Activated CD4-positive, alpha-beta memory T cell treated with anti-CD3 and anti-CD28 coated beads for 36 hours (primary cell): ENCODE results near the gene SH2D1B. TPM values are rescaled to one million over a fixed set of nuclear protein-coding genes. Genes with fewer than 3 reads are reported as not detected.
"Not testable (repeated sequence)": the region's sequence is repeated elsewhere in the genome, so short reads cannot be mapped to it uniquely, and the experiment has no call there.

Experiments used
- CTCF ChIA-PET: fragments of 350-600 bp; sonication (Branson Sonifier 250); formaldehyde crosslinking; loops from one replicate; lab custom pipeline; 2021; ENCODE audit warnings: antibody characterized with exemption, inconsistent platforms; lab: Charles Lee
- POLR2A ChIA-PET: fragments of 350-600 bp; sonication (Branson Sonifier 250); formaldehyde crosslinking; loops from one replicate; lab custom pipeline; 2021; ENCODE audit warnings: antibody characterized with exemption; lab: Charles Lee
- DNase-seq: peaks from one replicate; pipeline ENCODE4 v3.0.0-alpha.2; 2020
- H3K27ac Mint-ChIP-seq: one replicate; pipeline ENCODE4 v1.8.0; 2021; ENCODE audit warnings: mixed read lengths
- H3K27me3 Mint-ChIP-seq: one replicate; pipeline ENCODE4 v1.8.0; 2021; ENCODE audit warnings: mixed read lengths
- H3K36me3 Mint-ChIP-seq: one replicate; pipeline ENCODE4 v1.8.0; 2021; ENCODE audit warnings: mixed read lengths
- H3K4me1 Mint-ChIP-seq: one replicate; pipeline ENCODE4 v1.8.0; 2021; ENCODE audit warnings: low read depth, mixed read lengths
- H3K4me3 Mint-ChIP-seq: one replicate; pipeline ENCODE4 v1.8.0; 2021; ENCODE audit warnings: mild to moderate bottlenecking, mixed read lengths
- H3K9me3 Mint-ChIP-seq: one replicate; pipeline ENCODE4 v1.8.0; 2021; ENCODE audit warnings: mixed read lengths
- intact Hi-C: fragments of 100-400 bp; cut with micrococcal nuclease; formaldehyde crosslinking; loops from one replicate; pipeline ENCODE4 v1.15.1; 2023
- total RNA-seq, 2 experiments: library from RNA; stranded (reverse); gene quantifications; one replicate each; pipeline ENCODE4 v1.2.3, GENCODE V29; 2021

Gene SH2D1B, protein sequence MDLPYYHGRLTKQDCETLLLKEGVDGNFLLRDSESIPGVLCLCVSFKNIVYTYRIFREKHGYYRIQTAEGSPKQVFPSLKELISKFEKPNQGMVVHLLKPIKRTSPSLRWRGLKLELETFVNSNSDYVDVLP
- not detected for total RNA-seq

DNA sequence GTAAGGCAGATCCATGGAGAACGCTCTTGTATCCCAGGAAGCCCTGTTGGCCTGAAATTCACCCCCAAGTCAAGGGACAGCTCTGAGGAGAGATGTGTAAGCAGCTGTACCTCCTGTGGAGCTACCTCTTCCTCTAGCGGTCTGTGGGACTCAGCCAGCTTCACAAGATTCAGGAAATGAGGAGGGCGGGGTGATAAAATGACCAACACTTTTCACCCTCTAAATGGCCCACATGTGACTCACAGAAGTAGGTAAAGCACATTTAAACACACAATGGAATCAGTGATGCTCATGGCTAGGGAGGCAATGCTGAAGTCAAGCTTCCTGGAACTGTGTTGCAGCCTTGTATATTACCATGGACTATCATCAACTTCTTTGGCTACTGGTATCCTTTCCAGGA is at the start of gene SH2D1B:
Gene SH2D1B (minus strand): TSS at position 135 of the 400 bp plus-strand sequence. CDS start 120 bp downstream, at position 15.
- Mint-ChIP-seq H3K4me1 (no peaks in the 10 kb centered on the region), H3K9me3 (no peaks in the 10 kb centered on the region), H3K4me3 (no peak within 1 kb of the TSS), H3K27ac (no peak within 1 kb of the TSS), H3K36me3 (no peaks in the 10 kb centered on the region), H3K27me3 (peaks cover 21% of the 10 kb centered on the region)
- DNase-seq = no peak
- POLR2A ChIA-PET = no interaction called here
- CTCF ChIA-PET = no interaction called here
- intact Hi-C loops = no loop called here

DNA sequence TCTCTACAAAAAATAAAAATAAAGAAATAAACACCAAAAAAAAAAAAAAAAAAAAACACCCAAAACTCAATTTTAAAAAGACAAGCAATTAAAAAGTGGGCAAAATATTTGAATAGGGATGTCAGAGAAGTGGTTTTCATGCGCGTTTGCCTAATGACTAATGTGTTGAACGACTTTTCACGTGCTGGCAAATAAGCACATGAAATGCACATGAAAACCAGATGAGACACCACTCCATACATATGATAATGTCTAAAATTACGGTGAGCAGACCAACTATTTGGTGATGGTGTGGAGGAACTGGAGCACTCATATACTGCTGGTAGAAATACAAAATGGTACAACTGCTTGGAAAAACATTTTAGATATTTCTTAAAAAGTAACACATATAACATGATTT is 46.3 kb upstream of the SH2D1B start:
- H3K4me1 Mint-ChIP-seq = no peaks in the 10 kb centered on the region
- intact Hi-C loops = no loop called here
- no peak overlapping the region for H3K4me3 Mint-ChIP-seq
- H3K27ac Mint-ChIP-seq = no peak overlapping the region
- H3K27me3 Mint-ChIP-seq = peaks cover 3% of the 10 kb centered on the region
- ChIA-PET POLR2A (no interaction called here), CTCF (no interaction called here)
- DNase-seq = no peak
- no peaks in the 10 kb centered on the region for H3K36me3 Mint-ChIP-seq
- H3K9me3 Mint-ChIP-seq = peaks cover 3% of the 10 kb centered on the region

DNA sequence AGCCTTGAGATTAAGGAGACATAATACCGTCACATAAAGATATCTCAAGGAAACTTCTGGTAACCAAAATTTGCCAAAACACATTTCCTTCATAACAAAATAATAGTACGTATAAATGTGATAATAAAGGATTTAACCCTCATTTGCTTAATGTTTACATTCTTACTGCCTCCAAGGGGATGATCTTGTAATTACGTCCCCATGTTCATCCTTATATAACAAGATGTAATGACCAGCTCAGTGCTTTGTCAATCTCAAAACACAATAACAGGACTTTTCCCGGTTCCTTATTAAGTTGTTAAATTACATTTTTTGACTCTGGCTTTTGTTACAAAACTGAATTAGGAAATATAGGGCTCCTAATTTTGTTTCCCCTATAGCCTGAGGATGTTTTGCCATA is 44.4 kb upstream of the SH2D1B start:
- Mint-ChIP-seq H3K36me3 (no peaks in the 10 kb centered on the region), H3K27ac (no peak overlapping the region), H3K4me3 (no peak overlapping the region), H3K27me3 (no peaks in the 10 kb centered on the region), H3K9me3 (peaks cover 3% of the 10 kb centered on the region), H3K4me1 (no peaks in the 10 kb centered on the region)
- DNase-seq = no peak
- ChIA-PET POLR2A (no interaction called here), CTCF (no interaction called here)
- intact Hi-C loops = no loop called here

DNA sequence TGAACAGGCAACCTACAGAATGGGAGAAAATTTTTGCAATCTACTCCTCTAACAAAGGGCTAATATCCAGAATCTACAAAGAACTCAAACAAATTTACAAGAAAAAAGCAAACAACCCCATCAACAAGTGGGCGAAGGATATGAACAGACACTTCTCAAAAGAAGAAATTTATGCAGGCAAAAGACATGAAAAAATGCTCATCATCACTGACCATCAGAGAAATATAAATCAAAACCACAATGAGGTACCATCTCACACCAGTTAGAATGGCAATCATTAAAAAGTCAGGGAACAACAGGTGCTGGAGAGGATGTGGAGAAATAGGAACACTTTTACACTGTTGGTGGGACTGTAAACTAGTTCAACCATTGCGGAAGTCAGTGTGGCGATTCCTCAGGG is 42.4 kb upstream of the SH2D1B start:
- POLR2A ChIA-PET, H3K4me3 Mint-ChIP-seq, H3K9me3 Mint-ChIP-seq, H3K27me3 Mint-ChIP-seq, H3K27ac Mint-ChIP-seq, intact Hi-C loops, DNase-seq, CTCF ChIA-PET, H3K4me1 Mint-ChIP-seq, H3K36me3 Mint-ChIP-seq: not testable (repeated sequence)

DNA sequence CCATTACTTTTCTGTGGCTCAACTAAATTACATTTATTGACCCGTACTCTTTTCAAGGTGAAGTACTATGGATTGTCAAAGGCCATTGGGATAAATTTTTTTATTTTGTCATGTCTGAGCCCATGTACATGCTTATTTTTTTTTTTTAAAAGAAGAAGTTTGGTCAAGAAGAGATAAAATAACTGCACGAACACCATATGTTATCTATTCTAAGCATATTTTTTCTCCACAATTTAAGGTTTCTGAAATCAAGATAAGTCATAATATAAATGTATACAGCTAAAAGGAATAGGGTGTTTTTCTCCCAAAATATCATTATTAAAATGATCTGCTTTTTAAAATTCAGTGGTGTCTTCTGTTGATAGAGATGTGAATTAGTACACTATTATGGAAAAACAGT is 35.0 kb upstream of the SH2D1B start:
- Mint-ChIP-seq H3K36me3 (no peaks in the 10 kb centered on the region), H3K9me3 (no peaks in the 10 kb centered on the region), H3K27ac (no peak overlapping the region), H3K27me3 (peaks cover 30% of the 10 kb centered on the region), H3K4me1 (peaks cover 2% of the 10 kb centered on the region), H3K4me3 (no peak overlapping the region)
- intact Hi-C loops = no loop called here
- DNase-seq = no peak
- POLR2A ChIA-PET = no interaction called here
- CTCF ChIA-PET = no interaction called here

DNA sequence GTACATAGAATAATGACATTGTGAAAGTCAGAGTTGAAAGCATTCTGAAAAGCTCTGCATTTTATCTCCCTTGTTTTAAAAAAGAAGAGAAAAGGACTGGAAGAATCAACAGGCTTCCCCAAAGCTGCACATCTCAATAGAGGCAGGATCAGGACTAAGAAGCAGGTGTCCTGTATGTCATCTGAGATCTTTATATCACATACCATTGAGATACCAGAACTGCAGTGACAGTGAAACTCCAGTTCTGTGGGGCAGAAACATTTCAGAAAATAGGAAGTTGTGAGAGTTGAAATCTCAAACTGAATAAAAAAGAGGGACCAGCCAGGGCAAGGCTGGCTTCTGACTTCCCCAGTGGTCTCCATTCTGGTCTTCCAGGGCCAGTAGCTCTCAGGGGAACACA is 33.0 kb upstream of the SH2D1B start:
- H3K27me3 Mint-ChIP-seq = peaks cover 34% of the 10 kb centered on the region
- intact Hi-C loops = no loop called here
- H3K4me1 Mint-ChIP-seq = peaks cover 2% of the 10 kb centered on the region
- ChIA-PET POLR2A (interaction anchor here (0.5 kb wide), 1 partner anchor 375 kb away, joined by 5 read pairs; no protein-coding TSS in a partner anchor), CTCF (no interaction called here)
- H3K27ac Mint-ChIP-seq = no peak overlapping the region
- H3K9me3 Mint-ChIP-seq = no peaks in the 10 kb centered on the region
- DNase-seq = no peak
- no peak overlapping the region for H3K4me3 Mint-ChIP-seq
- no peaks in the 10 kb centered on the region for H3K36me3 Mint-ChIP-seq

DNA sequence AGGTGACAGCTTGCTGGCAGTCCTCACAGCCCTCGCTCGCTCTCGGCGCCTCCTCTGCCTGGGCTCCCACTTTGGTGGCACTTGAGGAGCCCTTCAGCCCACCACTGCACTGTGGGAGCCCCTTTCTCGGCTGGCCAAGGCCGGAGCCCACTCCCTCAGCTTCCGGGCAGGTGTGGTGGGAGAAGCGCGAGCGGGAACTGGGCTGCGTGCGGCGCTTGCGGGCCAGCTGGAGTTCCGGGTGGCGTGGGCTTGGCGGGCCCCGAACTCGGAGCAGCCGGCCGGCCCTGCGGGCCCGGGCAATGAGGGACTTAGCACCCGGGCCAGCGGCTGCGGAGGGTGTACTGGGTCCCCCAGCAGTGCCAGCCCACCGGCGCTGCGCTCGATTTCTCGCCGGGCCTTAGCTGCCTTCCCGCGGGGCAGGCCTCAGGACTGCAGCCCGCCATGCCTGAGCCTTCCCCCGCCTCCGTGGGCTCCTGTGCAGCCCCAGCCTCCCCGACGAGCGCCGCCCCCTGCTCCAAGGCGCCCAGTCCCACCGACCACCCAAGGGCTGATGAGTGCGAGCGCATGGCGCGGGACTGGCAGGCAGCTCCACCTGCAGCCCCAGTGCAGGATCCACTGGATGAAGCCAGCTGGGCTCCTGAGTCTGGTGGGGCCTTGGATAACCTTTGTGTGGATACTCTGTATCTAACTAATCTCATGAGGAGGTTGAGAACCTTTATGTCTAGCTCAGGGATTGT is 21.2 kb upstream of the SH2D1B start:
- POLR2A ChIA-PET, H3K27me3 Mint-ChIP-seq, H3K4me1 Mint-ChIP-seq, DNase-seq, H3K9me3 Mint-ChIP-seq, CTCF ChIA-PET, H3K4me3 Mint-ChIP-seq, H3K36me3 Mint-ChIP-seq, intact Hi-C loops, H3K27ac Mint-ChIP-seq: not testable (repeated sequence)

DNA sequence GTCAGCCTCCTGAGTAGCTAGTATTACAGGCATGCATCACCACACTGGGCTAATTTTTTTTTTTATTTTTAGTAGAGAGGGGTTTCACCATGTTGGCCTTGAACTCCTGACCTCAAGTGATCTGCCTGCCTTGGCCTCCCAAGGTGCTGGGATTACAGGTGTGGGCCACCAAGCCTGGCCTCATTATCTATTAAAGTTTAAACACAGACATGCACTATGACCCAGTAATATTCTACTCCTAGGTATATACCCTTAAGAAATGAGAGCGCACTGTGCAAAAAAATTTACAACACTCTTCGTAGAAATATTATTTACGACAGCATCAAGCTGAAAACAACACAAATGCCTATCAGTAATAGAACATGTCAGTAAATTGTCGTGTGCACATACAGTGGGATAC is 18.6 kb upstream of the SH2D1B start:
- no peaks in the 10 kb centered on the region for H3K4me1 Mint-ChIP-seq
- H3K9me3 Mint-ChIP-seq = no peaks in the 10 kb centered on the region
- no peaks in the 10 kb centered on the region for H3K36me3 Mint-ChIP-seq
- DNase-seq = no peak
- H3K27me3 Mint-ChIP-seq = peaks cover 2% of the 10 kb centered on the region
- CTCF ChIA-PET = no interaction called here
- H3K4me3 Mint-ChIP-seq = no peak overlapping the region
- intact Hi-C loops = no loop called here
- no peak overlapping the region for H3K27ac Mint-ChIP-seq
- POLR2A ChIA-PET = no interaction called here

DNA sequence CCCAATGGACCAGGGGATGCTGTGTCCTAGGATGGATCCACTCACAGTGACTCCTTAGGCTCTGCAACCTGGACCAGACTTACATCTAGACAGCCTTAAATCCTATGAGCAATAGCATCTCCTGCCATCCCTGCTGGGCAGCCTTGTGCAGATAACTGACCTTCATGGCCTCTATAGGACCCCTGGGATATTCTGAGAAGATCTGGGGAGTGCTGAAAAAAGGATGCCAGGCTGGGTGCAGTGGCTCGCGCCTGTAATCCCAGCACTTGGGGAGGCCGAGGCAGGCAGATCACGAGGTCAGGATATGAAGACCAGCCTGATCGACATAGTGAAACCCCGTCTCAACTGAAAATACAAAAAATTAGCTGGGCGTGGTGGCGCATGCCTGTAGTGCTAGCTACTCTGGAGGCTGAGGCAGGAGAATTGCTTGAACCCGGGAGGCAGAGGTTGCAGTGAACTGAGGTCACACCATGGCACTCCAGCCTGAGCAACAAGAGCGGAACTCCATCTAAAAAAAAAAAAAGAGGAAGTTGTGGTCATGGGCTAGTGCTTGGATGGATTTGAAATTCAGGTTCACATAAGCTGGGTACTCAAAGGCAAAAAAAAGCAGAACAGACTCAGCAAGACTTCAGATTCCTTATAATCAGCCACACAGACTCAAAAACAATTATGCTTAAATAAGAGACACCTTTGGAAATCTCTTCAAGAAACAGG is 10.9 kb upstream of the SH2D1B start:
- Mint-ChIP-seq H3K4me1 (no peaks in the 10 kb centered on the region), H3K9me3 (no peaks in the 10 kb centered on the region), H3K27ac (no peak overlapping the region), H3K36me3 (no peaks in the 10 kb centered on the region), H3K4me3 (no peak overlapping the region), H3K27me3 (peaks cover 12% of the 10 kb centered on the region)
- DNase-seq = no peak
- intact Hi-C loops = no loop called here
- CTCF ChIA-PET = no interaction called here
- POLR2A ChIA-PET = no interaction called here

DNA sequence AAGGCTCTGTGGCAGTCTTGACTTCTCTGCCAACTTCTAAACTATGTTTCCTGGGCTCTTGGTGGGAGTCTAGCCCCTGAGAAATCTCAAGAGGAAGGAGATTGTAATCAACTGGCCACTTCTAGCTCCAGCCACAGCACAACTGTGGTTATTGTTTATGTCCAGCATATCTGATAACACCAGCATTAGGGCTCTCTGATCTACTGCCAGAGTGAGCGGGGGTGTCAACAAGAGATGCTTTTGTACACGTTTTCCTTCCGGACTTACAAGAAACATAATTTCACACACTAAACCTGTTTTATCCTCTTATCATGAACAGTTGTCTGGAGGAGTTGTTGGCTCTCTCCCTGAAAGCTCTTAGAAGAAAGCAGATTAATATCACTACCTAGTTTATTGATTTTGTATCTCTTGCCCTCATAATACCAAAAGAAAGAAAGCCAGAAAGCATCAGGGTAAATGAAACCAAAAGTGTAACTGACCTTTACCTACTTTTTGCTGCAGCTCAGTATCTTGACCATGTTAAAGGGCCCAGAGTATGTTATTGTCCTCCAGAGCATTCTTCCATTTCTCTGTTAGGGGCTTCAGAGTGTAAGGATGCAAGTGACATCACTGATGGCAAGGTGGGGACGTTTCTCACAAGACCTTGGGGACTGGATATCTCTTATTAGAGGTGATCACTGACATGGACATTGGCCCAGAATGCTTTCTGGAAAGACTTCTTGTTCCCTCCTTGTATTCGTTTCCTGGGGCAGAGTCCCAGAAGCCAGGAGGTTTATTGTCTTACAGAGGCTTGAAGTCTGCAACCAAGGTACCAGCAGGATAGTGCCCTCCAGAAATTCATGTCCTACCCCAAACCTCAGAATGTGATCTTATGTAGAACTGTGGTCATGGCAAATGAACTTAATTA is 9.6 kb upstream of the SH2D1B start:
- no peak for DNase-seq
- H3K27ac Mint-ChIP-seq = no peak overlapping the region
- H3K27me3 Mint-ChIP-seq = peaks cover 16% of the 10 kb centered on the region
- H3K4me1 Mint-ChIP-seq = no peaks in the 10 kb centered on the region
- no peaks in the 10 kb centered on the region for H3K9me3 Mint-ChIP-seq
- POLR2A ChIA-PET = no interaction called here
- no peak overlapping the region for H3K4me3 Mint-ChIP-seq
- intact Hi-C loops = no loop called here
- H3K36me3 Mint-ChIP-seq = no peaks in the 10 kb centered on the region
- CTCF ChIA-PET = no interaction called here

DNA sequence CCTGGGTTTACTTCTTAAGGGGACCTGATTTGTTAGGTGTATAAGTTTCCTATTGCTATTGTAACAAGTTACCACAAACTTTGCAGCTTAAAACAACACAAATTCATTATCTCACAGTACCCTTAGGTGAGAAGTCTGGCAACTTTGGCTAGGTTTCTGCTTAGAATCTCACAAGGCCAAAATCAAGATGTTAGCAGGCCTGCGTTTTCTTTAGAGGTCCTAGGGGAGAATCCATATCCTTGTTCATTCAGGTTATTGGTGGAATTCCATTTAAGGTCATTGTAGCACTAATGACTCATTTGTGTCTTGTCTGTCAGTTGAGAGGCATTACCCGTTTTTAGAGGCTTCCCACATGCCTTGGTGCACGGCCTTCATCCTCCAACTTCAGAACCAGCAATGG is 8.2 kb upstream of the SH2D1B start:
- DNase-seq = no peak
- ChIA-PET CTCF (no interaction called here), POLR2A (no interaction called here)
- no peaks in the 10 kb centered on the region for H3K36me3 Mint-ChIP-seq
- intact Hi-C loops = no loop called here
- H3K4me1 Mint-ChIP-seq = no peaks in the 10 kb centered on the region
- H3K27ac Mint-ChIP-seq = no peak overlapping the region
- peaks cover 18% of the 10 kb centered on the region for H3K27me3 Mint-ChIP-seq
- H3K4me3 Mint-ChIP-seq = no peak overlapping the region
- no peaks in the 10 kb centered on the region for H3K9me3 Mint-ChIP-seq

DNA sequence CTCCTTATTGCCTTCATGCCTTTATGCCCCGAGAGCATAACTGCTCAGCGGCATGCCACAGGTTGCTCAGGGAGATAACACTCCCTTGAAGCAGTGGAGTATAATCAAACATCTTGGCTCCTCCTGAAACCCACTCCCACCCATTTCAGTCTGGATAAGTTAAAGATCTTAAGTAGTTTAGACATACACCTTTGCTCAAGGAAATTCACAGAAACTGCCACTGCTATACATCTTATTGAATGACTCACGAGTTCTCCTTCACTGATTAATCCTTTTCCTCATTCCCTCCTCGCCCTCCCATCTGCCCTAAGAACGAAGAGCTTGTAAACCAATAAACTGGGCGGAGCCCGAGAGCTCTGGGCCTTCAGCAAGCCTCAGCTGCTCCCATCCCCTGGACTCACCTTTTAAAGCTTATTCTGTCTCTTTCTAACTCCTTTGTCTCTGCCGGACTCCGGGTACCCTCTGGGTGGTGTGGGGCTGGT is 7.6 kb upstream of the SH2D1B start:
- H3K9me3 Mint-ChIP-seq, H3K4me3 Mint-ChIP-seq, DNase-seq, intact Hi-C loops, H3K27ac Mint-ChIP-seq, POLR2A ChIA-PET, H3K4me1 Mint-ChIP-seq, H3K36me3 Mint-ChIP-seq: not testable (repeated sequence)
- CTCF ChIA-PET = interaction anchor here (0.6 kb wide), 1 partner anchor 383 kb away, joined by 3 read pairs; no protein-coding TSS in a partner anchor
- H3K27me3 Mint-ChIP-seq = peaks cover 18% of the 10 kb centered on the region
